Stimulated activated CD8-positive, alpha-beta memory T cell treated with anti-CD3 and anti-CD28 coated beads, Interleukin-15, amount 100 ng/mL, for 1 hour (primary cell): Measurements from ENCODE around the gene RAMP3.
A peak's percentile ranks its signal among the peaks of the same experiment; 100 is the strongest.
"Not testable (repeated sequence)": the region's sequence is repeated elsewhere in the genome, so short reads cannot be mapped to it uniquely, and the experiment has no call there.

Experiments
- DNase-seq: peaks from one replicate; pipeline ENCODE4 v3.0.0-alpha.2; 2020; ENCODE audit warnings: low read depth

Gene RAMP3, protein sequence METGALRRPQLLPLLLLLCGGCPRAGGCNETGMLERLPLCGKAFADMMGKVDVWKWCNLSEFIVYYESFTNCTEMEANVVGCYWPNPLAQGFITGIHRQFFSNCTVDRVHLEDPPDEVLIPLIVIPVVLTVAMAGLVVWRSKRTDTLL

DNA sequence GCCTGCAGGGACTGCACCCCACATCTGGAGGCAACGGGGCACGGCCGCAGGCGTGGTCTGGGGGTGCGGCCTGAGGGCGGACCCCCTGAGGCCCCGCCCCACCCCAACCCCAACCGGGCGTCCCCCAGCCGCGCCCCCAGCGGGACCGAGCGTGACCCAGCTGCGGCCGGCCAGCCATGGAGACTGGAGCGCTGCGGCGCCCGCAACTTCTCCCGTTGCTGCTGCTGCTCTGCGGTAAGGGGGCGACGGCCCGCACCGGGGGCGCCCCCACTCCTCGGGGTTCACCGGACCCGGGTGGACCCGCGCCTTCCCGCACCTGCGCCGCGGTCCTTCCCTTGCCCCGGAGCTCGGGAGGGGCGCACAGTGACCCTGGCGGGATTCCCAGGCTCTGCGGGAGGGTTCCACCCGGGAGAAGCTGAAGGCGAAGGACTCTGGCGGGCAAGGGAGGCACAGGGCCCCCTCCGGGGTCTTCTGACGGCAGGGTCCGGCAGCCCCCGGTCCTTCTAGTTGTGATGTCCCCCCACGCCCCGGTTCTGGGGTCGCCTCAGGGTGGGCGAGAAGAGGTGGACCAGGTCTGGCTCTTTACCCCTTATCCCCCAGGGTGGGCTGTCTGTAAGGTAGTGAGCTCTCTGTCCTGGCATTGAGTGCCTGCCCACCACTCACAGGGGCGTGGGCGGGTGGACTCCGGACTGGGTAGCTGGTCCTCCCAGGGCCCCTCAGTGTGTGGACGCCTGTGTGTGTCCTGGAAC, at the start of gene RAMP3:
Gene RAMP3 (plus strand): TSS at position 139 of the 749 bp plus-strand sequence. CDS start 38 bp downstream, at position 177.
- DNase-seq, result no peak

DNA sequence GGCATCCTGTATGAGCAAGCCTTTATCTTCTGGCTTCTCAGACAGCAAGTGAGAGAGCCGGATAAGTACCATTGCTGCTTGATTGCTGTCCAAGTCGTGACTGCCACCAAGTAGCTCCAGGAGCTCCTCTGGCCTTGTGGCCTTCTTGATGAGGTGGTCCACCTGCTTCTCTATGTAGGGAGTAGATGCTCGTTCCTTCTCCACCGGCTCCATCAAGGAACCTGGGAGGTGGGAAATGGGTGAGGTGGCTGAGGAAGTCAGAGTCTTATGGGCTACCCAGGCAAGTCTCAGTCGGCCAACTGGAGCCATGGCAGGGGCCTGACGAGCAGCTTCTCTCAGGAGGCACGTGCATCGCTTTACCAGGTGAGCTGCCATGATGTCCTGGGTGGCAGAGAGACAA, 48.7 kb upstream of the RAMP3 start:
- DNase-seq, result no peak

DNA sequence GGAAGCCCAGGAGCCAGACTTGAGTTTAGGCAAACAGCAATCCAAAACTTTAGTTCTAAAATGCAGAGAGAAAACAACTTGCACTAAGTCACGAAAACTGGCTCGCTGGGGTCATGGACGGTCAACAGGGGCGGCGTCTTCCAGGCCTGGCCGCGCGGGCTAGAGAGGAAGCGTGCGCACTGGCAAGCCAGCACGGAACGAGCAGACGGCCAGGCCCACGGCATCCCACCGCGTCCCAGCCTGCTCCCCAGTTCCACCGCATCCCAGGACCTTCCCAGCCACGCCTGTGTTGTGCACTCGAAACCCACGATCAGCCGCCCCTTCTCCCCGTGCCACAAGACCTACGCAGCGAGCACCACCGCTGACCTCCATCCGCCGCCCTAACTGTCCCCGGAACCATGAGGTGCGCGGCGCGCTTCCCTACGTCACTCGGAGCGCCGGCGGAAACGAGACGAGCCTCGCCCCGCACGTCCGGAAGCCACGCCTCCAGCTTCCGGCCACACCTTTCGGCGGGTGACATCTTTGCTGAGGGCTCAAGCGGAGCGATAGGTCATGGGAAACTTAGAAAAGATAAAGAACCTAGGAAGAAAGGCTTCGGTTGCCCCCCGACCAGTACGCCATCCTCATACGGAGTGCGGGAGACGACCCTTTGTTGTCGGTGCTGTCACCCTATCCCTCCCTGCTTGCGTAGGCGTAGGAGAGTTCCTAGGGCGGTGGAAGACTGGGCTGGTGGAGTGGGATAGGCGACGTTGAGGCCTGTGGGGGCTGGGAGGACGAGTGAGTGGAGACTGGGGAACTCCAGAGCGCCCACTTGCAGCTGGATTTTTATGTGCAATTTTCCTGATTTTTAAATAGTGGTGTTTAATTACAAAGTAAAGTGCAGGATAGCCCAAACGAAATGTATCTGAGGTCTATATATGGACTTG, 46.0 kb upstream of the RAMP3 start, which contains the start of gene TBRG4:
Gene TBRG4 (minus strand): TSS at position 400 of the 926 bp plus-strand sequence. CDS start 2,460 bp downstream, outside the sequence.
- peak; percentile 87 for DNase-seq

DNA sequence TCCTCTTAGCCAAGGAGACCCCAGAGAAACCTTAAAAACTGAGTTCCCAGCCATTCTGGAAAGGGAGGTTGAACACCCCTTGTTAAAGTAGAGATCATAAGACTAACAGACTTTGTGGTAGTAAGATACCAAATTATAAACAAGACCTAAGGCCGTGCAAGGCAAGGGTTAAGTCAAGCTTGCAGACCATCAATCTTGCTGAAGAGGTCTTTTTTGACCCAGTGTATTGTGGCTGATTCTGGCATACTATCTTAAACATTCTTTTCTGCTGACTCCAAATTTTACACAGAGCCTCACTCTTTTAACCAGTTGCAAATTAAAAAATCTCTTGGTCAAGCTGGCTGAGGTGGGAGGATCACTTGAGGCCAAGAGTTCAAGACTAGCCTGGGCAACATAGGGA, 44.9 kb upstream of the RAMP3 start:
- DNase-seq, result no peak

DNA sequence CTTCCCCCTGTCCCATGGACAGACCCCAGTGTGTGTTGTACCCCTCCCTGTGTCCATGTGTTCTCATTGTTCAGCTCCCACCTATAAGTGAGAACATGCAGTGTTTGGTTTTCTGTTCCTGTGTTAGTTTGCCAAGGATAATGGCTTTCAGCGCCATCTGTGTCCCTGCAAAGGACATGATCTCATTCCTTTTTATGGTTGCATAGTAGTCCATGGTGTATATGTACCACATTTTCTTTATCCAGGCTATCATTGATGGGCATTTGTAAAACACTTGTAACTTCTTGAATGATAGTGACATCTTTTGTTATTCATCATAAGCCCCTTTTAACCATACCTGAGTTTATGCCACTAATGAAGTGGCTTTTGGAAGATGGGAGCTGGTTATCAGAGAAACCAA, 43.3 kb upstream of the RAMP3 start:
- not testable (repeated sequence) for DNase-seq

DNA sequence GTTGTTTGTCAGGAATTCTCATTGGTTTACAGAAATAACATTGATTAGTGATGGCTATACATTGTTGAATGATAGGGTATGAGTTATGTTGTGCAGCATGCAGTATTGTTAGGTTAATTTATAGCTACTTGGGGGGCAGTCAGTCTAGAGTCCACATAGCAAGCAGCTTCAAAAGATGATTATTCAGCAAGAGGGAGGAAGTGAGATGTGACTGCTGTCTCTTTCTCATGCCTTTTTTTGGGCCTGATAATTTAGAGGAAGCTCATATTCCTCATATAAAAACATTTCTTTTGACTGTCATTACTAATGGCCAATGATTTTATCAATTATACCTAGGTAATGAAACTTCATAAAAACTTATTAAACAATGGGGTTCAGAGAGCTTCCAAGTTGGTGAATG, 42.7 kb upstream of the RAMP3 start:
- no peak for DNase-seq

DNA sequence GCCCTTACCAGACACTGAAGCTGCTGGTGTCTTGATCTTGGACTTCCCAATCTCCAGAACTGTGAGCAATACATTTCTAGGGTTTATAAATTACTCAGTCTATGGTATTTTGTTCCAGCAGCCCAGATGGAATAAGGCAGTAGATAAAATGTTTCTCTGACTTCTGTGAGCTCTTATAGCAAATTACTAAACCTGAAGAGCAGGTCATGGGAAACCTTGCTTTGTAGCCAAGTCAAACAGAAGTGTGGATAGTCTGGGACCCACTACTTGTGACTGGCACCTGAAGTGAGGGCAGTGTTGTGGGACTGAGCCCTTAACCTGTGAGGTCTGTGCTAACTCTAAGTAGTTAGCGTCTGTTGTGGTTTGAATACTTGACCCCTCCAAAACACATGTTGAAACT, 41.5 kb upstream of the RAMP3 start:
- DNase-seq, result no peak

DNA sequence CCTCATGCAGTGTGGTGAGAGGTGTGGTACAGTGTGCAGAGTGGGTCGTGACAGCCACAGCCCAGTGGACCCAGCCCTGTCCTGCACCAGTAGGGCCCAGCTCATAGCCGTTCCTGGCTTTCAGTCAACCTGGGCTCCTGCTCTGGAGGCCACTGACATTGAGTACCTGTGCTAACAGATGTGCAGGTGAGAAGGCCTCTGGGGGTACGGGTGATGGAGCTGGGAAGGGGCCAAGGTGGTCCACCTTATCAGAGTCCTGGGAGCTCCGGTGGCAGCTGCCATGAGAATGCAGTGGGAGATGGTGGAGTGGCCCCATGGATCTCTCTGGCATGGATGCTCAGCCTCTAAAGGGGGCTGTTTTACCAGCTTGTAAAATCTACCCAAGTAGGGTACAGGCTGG, 40.0 kb upstream of the RAMP3 start:
- no peak for DNase-seq

DNA sequence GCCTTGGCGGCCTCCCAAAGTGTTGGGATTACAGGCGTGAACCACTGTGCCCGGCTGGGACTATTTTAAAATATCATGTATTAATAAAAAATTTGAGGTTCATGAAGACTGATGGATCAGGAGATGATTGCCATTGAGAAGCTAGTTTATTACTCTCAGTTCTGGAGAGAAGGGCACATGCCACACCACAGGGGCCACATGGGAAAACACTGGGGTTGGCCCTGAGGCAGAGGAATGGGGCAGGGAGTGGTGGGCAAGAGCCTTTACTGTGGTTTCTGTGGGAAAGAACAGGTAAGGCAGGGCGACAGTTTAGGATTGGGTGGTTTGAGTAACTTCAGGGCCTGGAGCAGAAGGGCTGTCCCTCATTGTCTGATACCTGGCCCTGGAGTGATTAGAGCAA, 39.3 kb upstream of the RAMP3 start:
- DNase-seq, result no peak

DNA sequence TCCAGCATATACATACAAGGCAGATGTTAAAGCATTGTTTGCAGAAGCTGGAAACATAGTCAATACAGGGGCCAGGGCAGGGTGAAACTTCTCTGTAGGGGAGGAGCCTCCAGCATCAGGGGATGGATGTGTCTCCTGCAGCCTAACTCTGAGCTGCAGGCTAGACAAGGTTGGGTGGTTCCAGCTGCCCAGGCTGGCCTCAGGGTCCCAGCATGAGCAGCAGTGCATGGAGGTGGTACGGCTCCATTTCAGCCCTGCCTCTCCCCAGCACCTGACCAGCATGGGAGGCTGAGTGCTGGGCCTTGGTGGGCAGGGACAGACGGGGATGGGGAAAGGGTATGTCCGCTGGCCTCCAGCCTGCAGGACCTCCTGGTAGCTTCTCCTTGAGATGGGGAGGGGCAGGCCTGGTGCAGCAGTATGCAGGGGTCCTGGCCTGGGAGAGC, 38.7 kb upstream of the RAMP3 start:
- no peak for DNase-seq

DNA sequence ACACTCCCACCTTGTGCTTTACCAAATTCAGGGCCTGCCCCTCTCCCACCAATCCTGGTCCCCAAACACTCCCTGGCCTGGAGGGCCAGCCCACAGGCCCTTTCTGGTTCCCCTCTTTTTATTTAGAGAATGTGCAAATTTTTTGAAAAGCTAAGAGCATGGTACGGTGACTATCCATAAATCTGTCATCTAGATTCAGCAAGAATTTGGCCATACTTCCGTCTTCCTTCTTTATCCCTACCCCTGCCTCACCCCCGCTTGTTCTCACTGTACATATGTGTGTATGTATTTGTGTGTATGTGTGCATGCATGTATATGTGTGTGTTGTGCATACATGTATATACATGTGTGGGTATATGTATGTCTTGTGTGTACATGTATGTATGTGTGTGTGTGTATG, 38.0 kb upstream of the RAMP3 start:
- DNase-seq, result no peak

DNA sequence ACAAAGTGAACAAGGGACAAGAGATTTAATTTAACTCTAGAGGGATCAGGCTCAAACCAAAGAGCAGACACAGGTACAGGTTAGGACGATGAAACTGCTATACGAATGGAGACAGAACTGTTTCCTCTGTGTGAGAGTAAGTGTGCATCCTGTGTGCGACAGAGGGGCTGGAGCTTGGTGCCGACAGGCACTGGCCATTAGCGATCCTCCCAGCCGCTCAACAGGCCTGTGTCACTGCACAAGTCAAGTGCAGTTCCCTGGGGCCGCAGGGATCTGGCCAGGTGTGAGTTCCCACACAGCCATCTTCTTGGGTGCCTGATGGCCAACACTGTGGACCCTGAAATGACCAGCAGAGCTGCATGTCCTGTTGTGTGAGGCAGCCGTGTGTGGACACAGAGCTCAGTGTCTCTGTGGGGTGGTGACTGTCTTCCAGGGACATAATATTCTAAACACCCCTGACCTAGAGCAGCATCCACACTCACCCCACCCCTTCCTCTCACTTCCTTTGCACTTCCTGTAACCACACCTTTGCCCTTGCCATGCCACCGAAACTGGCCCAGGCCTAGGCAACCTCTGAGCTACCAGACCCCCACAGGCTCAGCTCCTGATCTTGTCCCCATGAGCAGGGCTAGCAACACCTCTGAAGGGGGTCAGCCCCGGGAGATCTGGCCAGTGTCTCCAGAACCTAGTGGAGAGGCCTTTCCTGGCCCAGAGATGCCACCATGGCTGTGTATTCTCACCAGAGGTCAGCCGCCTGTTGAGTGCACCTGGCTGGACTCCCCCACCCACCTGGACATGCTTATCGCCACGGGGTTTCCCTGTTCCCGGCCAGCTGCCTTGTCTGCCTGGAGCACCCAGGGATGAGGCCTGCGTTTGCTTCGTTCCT, 34.4 kb upstream of the RAMP3 start:
- DNase-seq, result no peak

DNA sequence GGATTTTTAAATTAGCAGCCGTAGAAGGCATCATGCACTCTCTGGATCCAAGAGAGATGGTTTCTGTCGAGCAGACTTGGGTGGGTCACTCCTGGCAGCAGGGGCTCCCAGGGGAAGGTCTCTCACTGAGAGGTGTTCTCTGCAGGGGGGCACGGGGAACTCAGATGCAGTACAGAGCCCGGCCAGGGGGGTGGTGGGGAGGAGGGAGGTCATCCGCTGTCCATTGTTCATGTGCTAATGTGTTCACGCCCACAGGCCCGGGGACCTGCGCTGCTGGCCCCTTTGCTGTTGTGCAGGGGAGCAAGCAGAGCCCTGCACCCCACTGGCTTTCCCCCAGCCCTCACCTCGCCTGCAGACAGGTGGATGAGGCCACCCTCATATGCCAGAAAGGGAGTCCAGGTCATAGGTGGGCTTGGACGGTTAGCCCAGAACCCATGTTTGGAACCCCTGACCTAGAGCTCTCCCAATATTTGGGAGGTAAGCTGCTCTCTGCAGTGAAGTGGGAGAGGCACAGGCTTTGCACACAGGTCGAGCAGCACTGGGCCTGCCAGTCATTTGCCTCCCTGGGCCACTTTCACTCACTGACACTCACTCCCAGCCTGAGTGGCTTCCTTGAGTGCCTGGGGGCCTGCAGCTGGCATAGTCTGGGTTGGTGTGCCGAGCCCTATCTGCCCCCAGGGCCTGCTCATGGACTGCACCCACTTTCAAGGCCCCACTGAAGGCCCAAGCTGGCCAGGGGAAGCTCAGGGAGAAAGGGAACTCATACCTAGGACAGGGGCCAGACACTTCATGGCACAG, 33.5 kb upstream of the RAMP3 start:
- no peak for DNase-seq

DNA sequence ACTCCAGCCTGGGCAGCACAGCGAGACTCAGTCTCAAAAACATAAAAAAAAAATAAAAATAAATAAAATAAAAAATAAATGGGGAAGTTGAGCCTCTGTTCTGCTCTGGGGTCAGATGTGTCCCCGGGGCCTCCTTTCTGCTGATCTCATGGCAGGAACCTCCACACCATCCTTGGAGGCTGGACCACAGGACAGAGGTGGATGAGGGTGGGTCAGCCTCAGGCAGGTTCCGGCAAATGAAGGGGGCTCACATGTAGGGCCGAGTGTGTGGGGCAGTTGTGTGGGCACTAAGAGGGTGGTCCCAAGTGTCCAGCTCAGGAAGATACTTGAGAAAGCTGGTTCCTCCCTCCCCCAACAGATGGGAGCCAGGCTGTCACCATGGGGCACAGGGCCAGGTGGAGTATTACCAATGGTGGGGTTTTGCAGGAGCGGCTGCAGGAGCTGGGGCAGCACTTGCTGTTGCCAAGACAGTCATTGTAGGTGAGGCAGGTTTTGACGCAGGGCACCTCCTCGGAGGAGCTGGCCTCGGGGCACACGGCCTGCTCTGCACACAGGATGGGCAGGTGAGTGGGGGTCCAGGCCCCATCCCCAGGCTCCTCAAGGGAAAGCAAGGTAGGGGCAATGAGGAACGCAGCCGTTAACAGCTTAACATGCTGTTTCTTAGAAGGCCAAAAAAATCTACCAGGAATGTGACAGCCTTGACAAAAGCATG, 32.2 kb upstream of the RAMP3 start:
- no peak for DNase-seq

DNA sequence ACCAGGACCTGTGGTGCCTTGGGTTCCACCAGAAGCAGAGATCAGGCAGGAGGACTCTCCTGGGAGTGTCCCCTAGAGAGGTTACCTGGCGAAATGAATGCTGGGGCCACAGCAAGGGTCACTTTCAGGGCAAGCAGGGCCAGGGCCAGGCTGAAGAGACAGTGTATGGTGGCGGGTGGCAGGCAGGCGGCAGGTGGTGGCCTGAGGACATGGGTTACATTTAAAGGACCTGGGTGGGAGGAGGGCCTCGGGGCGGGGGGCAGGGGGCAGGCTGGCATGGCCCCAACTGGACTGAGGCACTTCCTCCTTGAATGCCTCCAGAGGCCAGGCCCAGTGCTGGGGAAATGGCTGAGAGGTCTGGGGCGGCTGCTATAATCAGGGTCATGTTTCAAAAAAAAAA, 31.4 kb upstream of the RAMP3 start:
- no peak for DNase-seq

DNA sequence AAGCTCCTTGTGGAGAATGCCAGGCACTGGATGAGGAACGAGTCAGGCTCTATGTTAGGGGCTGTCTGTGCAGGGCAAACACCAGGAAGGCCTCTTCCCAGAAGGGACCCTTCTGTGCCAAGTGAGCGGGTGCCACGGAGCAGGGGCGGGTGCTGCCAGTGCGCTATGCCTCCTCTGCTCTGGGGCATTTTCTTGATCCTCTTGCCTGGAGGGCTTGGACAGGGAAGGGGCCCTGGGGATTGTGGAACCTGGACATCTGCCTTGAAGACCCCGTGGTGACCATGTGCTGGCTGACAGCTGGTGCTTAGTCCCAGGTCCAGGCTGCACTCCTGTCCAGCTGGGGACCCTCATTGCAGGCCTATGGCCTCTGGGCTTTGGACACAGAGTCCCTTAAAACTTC, 30.7 kb upstream of the RAMP3 start:
- no peak for DNase-seq

DNA sequence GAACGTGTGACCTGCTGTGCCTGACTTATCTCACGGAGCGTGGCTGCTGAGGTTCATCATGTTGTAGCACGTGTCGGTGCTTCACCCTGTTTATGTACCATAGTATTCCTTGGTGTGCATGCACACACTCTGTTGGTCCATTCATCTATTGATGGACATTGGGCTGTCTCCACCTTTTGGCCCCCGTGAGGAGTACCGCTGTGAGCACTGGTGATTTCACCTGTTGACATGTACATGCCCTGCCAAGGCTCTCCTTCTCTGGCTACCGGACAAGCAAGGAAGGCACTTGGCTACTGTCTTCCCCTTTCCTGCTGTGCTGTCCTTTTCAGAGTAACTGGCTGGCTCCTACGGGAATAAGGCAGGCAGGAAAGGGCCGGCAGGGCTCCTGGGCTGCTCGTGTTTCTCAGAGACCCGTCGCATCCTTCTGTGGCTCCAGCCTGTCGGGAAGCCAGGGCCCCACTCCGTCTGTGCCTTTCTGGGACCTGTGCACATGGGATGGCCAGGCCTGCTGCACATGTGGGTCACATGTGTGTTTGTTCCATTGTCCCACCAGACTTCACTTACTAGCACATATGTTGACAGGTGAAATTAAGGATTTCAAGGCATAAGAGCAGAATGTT, 28.3 kb upstream of the RAMP3 start:
- no peak for DNase-seq

DNA sequence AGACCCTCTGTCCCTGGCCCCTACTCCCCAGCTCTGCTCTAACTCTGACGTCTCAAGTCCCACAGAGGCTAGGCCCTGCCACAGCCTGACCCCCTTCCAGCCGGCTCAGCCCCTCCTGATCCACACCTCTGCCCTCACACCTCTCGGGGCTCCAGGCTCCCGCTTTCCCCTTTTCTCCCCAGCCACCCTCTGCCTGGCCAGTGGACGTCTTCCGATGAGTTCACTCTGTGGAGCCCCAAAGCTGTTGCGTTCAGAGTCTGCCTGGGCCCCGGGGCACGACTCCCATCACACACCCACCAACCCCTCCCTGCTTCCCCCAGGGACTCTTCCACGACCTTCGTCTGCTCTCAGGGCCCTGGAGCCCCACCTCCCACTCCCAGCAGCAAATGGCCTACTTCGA, 27.7 kb upstream of the RAMP3 start:
- no peak for DNase-seq

DNA sequence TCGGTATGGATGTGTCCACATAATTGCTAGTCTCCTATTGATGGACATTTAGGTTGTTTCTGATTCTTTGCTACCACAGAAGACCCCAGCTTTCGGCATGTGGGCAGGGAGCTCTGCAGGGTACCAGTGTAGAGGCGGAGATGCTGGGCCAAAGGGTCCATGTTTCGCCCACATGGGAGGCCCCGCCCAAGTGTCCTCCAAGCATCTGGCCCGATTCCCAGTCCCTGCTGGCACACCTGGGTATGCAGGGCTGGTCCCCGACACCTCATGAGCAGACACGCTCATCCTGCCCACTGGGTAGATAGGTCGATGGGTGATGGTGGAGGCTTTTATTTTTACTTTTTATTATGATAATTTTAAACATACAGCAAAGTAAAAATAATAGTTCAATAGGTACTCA, 26.7 kb upstream of the RAMP3 start:
- no peak for DNase-seq

DNA sequence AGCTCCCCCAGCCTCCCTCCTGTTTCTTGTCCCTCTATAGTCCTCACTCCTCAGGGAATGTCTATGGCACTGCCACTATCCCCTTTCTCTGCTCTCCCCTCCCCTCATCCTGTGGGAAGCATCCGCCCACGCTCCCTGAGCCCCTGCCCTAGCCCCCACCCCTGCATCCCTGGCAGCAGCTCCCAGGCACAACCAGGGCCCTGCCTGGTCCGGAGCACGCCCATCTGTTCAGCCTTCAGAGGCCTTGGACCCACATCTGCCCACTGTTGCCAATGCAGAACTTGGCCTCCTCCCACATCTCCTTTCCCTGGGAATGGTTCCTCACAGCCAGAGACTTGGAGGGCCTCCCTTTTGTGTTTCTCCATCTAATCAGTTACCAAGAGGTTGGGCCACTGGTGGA, 25.7 kb upstream of the RAMP3 start:
- no peak for DNase-seq
